SU-DHL-6 (cell line): Measurements from ENCODE around the gene ATG3.
"Not testable (repeated sequence)": the region's sequence is repeated elsewhere in the genome, so short reads cannot be mapped to it uniquely, and the experiment has no call there.

Source experiments
- H2AFZ ChIP-seq: fragments of 200-600 bp; sonication (generic); 2 replicates; pipeline ENCODE4 v1.6.1; 2014; ENCODE audit warnings: low read depth, mild to moderate bottlenecking, moderate library complexity, mixed read lengths, antibody characterized with exemption, low read length; ENCODE audit not compliant: severe bottlenecking
- H3F3A ChIP-seq: fragments of 200-600 bp; shearing (Covaris generic); 2 replicates; pipeline ENCODE4 v1.6.0; 2016; ENCODE audit warnings: antibody characterized with exemption, mild to moderate bottlenecking; ENCODE audit not compliant: insufficient read depth
- H3K27ac ChIP-seq: fragments of 200-600 bp; sonication (generic); 2 replicates; pipeline ENCODE4 v1.5.1; 2016; ENCODE audit warnings: low read depth, mild to moderate bottlenecking, low read length, moderate library complexity, mixed read lengths
- H3K27me3 ChIP-seq: fragments of 200-600 bp; sonication (generic), shearing (Covaris generic); 2 replicates; pipeline ENCODE4 v1.6.0; 2014; ENCODE audit warnings: mild to moderate bottlenecking, low read length
- H3K36me3 ChIP-seq: fragments of 200-600 bp; sonication (generic); 2 replicates; pipeline ENCODE4 v1.6.1; 2014; ENCODE audit warnings: mild to moderate bottlenecking, low read length, mixed read lengths
- H3K4me2 ChIP-seq: fragments of 300-600, 200-600 bp; shearing (Covaris generic), sonication (generic); 2 replicates; pipeline ENCODE4 v1.6.0; 2014; ENCODE audit warnings: low read length, low read depth, mild to moderate bottlenecking; ENCODE audit not compliant: poor library complexity, severe bottlenecking
- H3K4me3 ChIP-seq: fragments of 200-600 bp; sonication (generic); 2 replicates; pipeline ENCODE4 v1.5.1; 2014; ENCODE audit warnings: antibody characterized with exemption, low read length, mild to moderate bottlenecking, mixed read lengths; ENCODE audit not compliant: insufficient read depth, poor library complexity, severe bottlenecking
- H3K79me2 ChIP-seq: fragments of 200-600 bp; sonication (generic); 2 replicates; pipeline ENCODE4 v1.6.1; 2014; ENCODE audit warnings: mild to moderate bottlenecking, low read length, moderate library complexity; ENCODE audit not compliant: insufficient read depth
- H3K9ac ChIP-seq: fragments of 200-600 bp; sonication (generic); 2 replicates; pipeline ENCODE4 v1.7.0; 2014; ENCODE audit warnings: mild to moderate bottlenecking, low read length
- H3K9me2 ChIP-seq: fragments of 200-600 bp; sonication (generic); replicated peaks from 2 replicates; pipeline ENCODE4 v1.6.1; 2014; ENCODE audit warnings: low read length; ENCODE audit not compliant: insufficient read depth
- H3K9me3 ChIP-seq: fragments of 200-600 bp; sonication (generic); 2 replicates; pipeline ENCODE4 v1.6.1; 2014; ENCODE audit warnings: low read length, mixed read lengths; ENCODE audit not compliant: insufficient read depth
- H4K20me1 ChIP-seq: fragments of 200-600 bp; sonication (generic); 2 replicates; pipeline ENCODE4 v1.6.1; 2014; ENCODE audit warnings: low read depth, mild to moderate bottlenecking, antibody characterized with exemption, low read length, moderate library complexity, mixed read lengths
- EZH2phosphoT487 ChIP-seq: fragments of 200-600 bp; sonication (generic), shearing (Covaris generic); conservative IDR thresholded peaks from 2 replicates; pipeline ENCODE4 v1.6.1; 2018; ENCODE audit warnings: mild to moderate bottlenecking, antibody characterized with exemption, low read length, moderate library complexity, mixed read lengths
- TF ChIP-seq, protein P1 (sequence below): fragments of 200-600 bp; sonication (generic); IDR thresholded peaks from one replicate; pipeline ENCODE4 v1.5.1; 2017; ENCODE audit warnings: antibody characterized with exemption, mild to moderate bottlenecking, low read length, moderate library complexity; ENCODE audit not compliant: insufficient read depth, poor library complexity, severe bottlenecking

ATG3 gene

DNA sequence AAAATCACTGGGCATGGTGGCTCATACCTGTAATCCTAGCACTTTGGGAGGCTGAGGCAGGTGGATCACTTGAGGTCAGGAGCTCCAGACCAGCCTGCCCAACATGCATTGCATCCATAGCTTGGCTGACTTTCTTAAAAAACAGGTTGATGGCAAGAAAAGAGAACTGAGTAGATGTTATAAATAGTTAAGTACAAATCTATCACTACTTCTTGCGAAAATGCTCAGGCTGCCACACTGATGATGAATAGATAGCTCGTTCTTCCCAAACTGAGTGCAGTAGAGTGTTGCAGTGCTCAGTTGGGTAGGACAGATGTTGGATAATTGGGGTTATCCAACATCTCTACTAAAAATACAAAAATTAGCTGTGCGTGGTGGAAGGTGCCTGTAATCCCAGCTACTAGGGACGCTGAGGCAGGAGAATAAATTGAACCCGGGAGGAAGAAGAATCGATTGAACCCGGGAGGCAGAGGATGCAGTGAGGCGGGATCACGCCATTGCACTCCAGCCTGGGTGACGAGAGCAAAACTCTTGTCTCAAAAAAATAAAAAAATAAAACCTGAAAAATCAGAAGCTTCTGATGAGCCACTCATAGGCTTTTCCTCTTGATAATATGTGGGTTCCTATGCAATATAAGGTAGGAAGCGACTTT lies 63.7 kb downstream of the ATG3 start:
- Histone ChIP-seq H3K9ac (no peak overlapping the region), H3K27me3 (no peaks in the 10 kb centered on the region), H3K36me3 (no peaks in the 10 kb centered on the region), H3K27ac (no peak overlapping the region), H3K9me3 (no peaks in the 10 kb centered on the region), H3K4me3 (no peak overlapping the region), H3K4me2 (peak overlapping the region; percentile 61), H4K20me1 (no peaks in the 10 kb centered on the region), H3K9me2 (no peaks in the 10 kb centered on the region), H3F3A (no peaks in the 10 kb centered on the region), H3K79me2 (no peaks in the 10 kb centered on the region), H2AFZ (no peak overlapping the region)
- TF ChIP-seq, protein P1, sequence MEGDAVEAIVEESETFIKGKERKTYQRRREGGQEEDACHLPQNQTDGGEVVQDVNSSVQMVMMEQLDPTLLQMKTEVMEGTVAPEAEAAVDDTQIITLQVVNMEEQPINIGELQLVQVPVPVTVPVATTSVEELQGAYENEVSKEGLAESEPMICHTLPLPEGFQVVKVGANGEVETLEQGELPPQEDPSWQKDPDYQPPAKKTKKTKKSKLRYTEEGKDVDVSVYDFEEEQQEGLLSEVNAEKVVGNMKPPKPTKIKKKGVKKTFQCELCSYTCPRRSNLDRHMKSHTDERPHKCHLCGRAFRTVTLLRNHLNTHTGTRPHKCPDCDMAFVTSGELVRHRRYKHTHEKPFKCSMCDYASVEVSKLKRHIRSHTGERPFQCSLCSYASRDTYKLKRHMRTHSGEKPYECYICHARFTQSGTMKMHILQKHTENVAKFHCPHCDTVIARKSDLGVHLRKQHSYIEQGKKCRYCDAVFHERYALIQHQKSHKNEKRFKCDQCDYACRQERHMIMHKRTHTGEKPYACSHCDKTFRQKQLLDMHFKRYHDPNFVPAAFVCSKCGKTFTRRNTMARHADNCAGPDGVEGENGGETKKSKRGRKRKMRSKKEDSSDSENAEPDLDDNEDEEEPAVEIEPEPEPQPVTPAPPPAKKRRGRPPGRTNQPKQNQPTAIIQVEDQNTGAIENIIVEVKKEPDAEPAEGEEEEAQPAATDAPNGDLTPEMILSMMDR, result no peak
- TF ChIP-seq EZH2phosphoT487, result no peak

DNA sequence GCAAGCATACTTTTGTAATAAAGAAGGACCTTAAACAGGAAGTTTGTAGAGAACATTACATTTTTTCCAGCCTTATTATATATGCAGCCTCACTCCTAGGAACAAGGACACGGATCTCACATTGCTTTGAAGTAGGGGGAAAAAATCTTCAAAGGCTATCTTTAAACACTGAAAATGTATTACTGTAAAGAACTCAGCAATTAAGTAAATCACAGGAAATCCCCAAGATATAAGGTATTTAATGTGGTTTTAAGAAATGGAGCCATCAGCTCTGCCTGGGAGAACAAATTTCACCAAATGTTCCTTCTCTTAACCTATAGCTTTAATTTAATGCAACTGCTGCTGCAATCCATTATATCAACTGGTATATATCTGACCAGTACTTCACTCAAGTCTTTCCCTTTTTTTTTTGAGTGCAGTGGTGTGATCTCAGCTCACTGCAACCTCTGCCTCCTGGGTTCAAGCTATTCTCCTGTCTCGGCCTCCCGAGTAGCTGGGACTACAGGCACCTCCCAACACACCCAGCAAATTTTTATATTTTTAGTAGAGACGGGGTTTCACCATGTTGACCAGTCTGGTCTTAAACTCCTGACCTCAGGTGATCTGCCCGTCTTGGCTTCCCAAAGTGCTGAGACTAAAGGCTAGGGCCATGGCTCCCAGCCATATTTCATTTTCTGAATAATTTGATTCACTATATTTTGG lies 65.2 kb downstream of the ATG3 start:
- H3K4me2 ChIP-seq, result no peak overlapping the region
- TF ChIP-seq, protein P1, result no peak
- TF ChIP-seq EZH2phosphoT487, result no peak
- no peaks in the 10 kb centered on the region for H3K9me2 ChIP-seq
- no peaks in the 10 kb centered on the region for H4K20me1 ChIP-seq
- no peaks in the 10 kb centered on the region for H3K79me2 ChIP-seq
- no peak overlapping the region for H3K9ac ChIP-seq
- H2AFZ ChIP-seq, result no peak overlapping the region
- no peak overlapping the region for H3K4me3 ChIP-seq
- H3K27ac ChIP-seq, result no peak overlapping the region
- no peaks in the 10 kb centered on the region for H3K9me3 ChIP-seq
- no peaks in the 10 kb centered on the region for H3F3A ChIP-seq
- no peaks in the 10 kb centered on the region for H3K27me3 ChIP-seq
- H3K36me3 ChIP-seq, result no peaks in the 10 kb centered on the region

DNA sequence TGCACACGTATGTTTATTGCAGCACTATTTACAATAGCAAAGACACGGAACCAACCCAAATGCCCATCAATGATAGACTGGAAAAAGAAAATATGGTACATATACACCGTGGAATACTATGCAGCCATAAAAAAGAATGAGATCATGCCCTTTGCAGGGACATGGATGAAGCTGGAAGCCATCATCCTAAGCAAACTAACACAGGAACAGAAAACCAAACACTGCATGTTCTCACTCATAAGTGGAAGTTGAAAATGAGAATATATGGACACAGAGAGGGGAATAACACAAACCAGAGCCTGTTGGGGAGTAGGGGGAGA lies 67.4 kb downstream of the ATG3 start:
- not testable (repeated sequence) for H3K79me2 ChIP-seq, H3K27ac ChIP-seq

DNA sequence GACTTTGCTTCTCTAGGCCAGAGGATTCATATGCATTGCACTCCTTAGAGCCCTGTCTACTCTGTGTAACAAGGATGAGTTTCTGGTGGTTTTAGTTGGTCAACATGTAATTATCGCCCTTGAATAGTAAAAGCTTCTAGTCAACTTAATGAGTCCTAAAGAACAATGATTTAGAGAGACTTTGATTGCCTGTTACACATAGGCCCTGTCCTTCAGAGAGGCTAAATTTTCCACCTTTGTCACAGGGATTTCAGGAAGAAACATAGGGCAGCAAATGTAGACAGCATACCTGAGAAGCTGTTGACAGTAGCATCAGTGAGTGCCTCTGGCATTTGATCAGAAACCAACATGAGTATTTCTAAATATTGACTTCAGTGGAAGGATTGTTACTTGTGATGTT lies 69.6 kb downstream of the ATG3 start:
- TF ChIP-seq, protein P1, result no peak
- TF ChIP-seq EZH2phosphoT487, result no peak
- no peak overlapping the region for H2AFZ ChIP-seq
- no peaks in the 10 kb centered on the region for H3F3A ChIP-seq
- no peaks in the 10 kb centered on the region for H4K20me1 ChIP-seq
- no peaks in the 10 kb centered on the region for H3K27me3 ChIP-seq
- no peaks in the 10 kb centered on the region for H3K79me2 ChIP-seq
- no peak overlapping the region for H3K9ac ChIP-seq
- no peak overlapping the region for H3K27ac ChIP-seq
- no peak overlapping the region for H3K4me3 ChIP-seq
- H3K9me2 ChIP-seq, result no peaks in the 10 kb centered on the region
- no peak overlapping the region for H3K4me2 ChIP-seq
- H3K36me3 ChIP-seq, result no peaks in the 10 kb centered on the region
- no peaks in the 10 kb centered on the region for H3K9me3 ChIP-seq

More for the DNA sequence above, 67.4 kb downstream of the ATG3 start:
- not testable (repeated sequence) for H3F3A ChIP-seq, H3K9me2 ChIP-seq, H3K9ac ChIP-seq, H3K4me3 ChIP-seq, H2AFZ ChIP-seq, H3K27me3 ChIP-seq, H3K4me2 ChIP-seq, H4K20me1 ChIP-seq, H3K36me3 ChIP-seq, H3K9me3 ChIP-seq
